ENCODE results near the gene POU3F1. TPM values are rescaled to one million over a fixed set of nuclear protein-coding genes. Genes with fewer than 3 reads are reported as not detected.
"Not testable (repeated sequence)": the region's sequence is repeated elsewhere in the genome, so short reads cannot be mapped to it uniquely, and the experiment has no call there.

Gene POU3F1
- total and polyA plus RNA-seq, 8 donors: 0.07 to 0.57 (median 0.08) TPM; not detected in 4

DNA sequence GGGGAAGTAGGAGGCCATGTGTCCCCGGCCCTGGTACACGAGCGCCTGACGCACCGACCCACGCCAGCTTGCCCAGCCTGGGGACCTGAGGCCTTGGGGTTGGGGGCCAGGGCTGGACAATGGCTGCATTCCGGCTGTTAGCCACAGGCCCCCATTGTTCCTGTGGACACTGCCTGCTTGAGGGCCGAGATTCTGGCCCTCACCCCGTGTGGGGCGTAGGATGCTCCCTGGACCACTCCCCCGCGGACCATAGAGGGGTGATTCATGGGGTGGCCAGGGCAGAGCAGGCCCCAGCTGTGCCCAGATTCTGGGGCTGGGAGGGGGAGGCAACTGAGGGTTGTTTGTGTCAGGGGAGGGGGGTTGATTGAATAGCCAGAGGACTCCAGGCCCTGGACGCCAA lies 11.7 kb downstream of the POU3F1 start:
- WGBS, 2 donors: 87 to 91% methylated on average over 13 of the region's 13 CpGs
- no peaks in the 10 kb centered on the region for H3K9me3 ChIP-seq
- no peaks in the 10 kb centered on the region for H3K36me3 ChIP-seq
- H3K4me3 ChIP-seq: no peak overlapping the region
- H3K27me3 ChIP-seq: no peaks in the 10 kb centered on the region
- ATAC-seq: no peak
- DNase-seq: no peak
- no peak for FAIRE-seq
- H3K27ac ChIP-seq: no peak overlapping the region
- TF ChIP-seq, protein P1, sequence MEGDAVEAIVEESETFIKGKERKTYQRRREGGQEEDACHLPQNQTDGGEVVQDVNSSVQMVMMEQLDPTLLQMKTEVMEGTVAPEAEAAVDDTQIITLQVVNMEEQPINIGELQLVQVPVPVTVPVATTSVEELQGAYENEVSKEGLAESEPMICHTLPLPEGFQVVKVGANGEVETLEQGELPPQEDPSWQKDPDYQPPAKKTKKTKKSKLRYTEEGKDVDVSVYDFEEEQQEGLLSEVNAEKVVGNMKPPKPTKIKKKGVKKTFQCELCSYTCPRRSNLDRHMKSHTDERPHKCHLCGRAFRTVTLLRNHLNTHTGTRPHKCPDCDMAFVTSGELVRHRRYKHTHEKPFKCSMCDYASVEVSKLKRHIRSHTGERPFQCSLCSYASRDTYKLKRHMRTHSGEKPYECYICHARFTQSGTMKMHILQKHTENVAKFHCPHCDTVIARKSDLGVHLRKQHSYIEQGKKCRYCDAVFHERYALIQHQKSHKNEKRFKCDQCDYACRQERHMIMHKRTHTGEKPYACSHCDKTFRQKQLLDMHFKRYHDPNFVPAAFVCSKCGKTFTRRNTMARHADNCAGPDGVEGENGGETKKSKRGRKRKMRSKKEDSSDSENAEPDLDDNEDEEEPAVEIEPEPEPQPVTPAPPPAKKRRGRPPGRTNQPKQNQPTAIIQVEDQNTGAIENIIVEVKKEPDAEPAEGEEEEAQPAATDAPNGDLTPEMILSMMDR (IDR thresholded peaks at IDR 0.05): no peak
- peaks cover 7 to 15% (median 13%) of the 10 kb centered on the region in 3 donors for H3K4me1 ChIP-seq
- intact Hi-C loops (cut with DNase I): loop anchor here in 1 of 3 donors (10.0 kb wide), 1 partner anchor 790 kb away; no protein-coding TSS in a partner anchor

DNA sequence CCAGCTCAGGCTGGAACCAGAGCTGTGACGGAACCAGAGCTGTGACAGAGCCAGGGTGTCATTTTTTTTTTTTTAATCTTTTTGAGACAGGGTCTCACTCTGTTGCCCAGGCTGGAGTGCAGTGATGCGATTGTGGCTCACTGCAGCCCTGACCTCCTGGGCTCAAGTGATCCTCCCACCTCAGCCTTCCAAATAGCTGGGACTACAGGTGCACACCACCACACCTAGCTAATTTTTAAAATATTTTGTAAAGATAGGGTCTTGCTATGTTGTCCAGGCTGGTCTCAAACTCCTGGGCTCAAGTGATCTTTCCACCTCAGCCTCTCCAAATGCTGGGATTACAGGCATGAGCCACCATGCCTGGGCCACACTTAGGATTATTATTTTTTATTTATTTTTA lies 13.6 kb downstream of the POU3F1 start:
- intact Hi-C loops (cut with DNase I): loop anchor here in 1 of 3 donors (10.0 kb wide), 1 partner anchor 792 kb away; no protein-coding TSS in a partner anchor

DNA sequence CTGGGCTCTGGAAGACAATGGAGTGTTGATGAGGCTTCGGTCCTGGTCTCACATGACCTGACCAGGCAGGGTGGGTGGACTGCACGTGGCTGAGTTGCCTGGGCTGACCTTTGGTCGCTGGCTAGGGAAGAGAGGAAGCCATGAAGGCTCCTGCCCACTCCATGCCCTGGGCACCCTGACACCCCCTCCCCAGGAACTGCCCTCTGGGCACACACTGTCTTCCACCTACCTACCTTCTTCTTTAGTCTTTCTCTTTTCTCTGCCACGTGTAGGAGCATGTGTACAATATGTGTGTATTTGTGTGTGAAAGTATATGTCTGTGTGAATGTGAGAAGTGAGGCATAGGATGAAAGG lies 15.1 kb downstream of the POU3F1 start:
- TF ChIP-seq, protein P1 (IDR thresholded peaks at IDR 0.05): no peak
- Histone ChIP-seq H3K27ac (no peak overlapping the region), H3K36me3 (no peaks in the 10 kb centered on the region), H3K27me3 (no peaks in the 10 kb centered on the region), H3K4me3 (no peak overlapping the region), H3K4me1 (peaks cover 14 to 22% (median 21%) of the 10 kb centered on the region in 3 donors), H3K9me3 (no peaks in the 10 kb centered on the region)
- FAIRE-seq (no peak), ATAC-seq (no peak), DNase-seq (peak in 1 of 6 donors; percentile 30)
- WGBS, 2 donors: 47 to 48% methylated on average over 4 of the region's 4 CpGs
- intact Hi-C loops (cut with DNase I): loop anchor here in 1 of 3 donors (10.0 kb wide), 1 partner anchor 793 kb away; no protein-coding TSS in a partner anchor

More for the DNA sequence above, 13.6 kb downstream of the POU3F1 start:
- DNase-seq, H3K4me3 ChIP-seq, ATAC-seq, H3K36me3 ChIP-seq, H3K27ac ChIP-seq, FAIRE-seq, H3K27me3 ChIP-seq, H3K9me3 ChIP-seq: not testable (repeated sequence)
- H3K4me1 ChIP-seq: peaks cover 14 to 22% (median 21%) of the 10 kb centered on the region in 3 donors
- 92 to 96% methylated on average over 2 of the region's 2 CpGs for WGBS, 2 donors

DNA sequence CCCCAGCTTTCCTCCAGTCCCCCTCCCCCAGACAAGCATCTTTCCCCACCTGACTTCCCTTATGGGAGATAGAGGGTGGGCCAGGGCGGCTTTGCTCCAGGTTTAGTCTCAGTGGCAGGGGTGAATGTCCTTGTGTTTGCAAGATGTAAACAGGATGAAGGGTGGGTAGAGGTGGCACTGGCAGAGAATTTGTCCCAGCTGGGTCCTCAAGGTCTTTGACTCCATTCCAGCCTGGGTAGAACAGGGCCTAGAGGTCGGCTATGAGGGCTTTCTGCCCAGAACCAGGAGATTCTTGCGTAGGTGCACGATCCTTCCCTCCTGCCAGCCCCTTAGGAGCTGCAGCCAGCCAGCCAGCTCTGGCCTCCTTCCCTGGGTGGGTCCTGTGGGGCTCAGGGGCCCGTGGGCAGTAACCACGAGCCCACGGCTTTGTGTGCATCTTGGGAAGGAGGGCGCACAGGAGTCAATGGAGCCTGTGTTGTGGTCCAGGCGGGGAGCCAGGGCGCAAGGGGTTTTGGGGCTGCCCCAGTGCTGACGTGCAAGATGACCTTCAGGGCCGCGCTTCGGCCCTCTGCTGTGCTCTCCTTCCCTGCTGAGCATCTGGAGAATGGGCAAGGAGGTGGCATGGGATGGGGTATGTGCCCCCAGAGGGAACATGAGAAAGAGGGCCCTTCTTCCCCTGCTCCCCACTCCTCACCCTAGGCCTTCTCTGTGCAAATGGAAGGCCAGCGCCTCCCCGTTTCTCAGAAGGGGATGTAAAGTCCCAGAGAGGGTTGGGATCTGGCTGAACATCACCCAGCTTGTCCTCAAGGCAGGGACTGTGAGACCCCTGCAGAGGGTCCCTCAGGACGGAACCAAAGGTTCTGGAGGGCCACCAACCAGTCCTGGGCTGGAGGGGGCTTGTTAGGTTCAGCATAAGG lies 15.7 kb downstream of the POU3F1 start:
- TF ChIP-seq, protein P1 (IDR thresholded peaks at IDR 0.05): no peak
- intact Hi-C loops (cut with DNase I): loop anchor here in 1 of 3 donors (10.0 kb wide), 1 partner anchor 794 kb away; no protein-coding TSS in a partner anchor
- Histone ChIP-seq H3K27me3 (no peaks in the 10 kb centered on the region), H3K36me3 (peaks cover 0 to 1% (median 0%) of the 10 kb centered on the region in 3 donors), H3K27ac (peak overlapping the region; percentile 37 to 67 (median 44)), H3K4me1 (peaks cover 14 to 22% (median 21%) of the 10 kb centered on the region in 3 donors), H3K4me3 (no peak overlapping the region), H3K9me3 (no peaks in the 10 kb centered on the region)
- FAIRE-seq (no peak), ATAC-seq (peak; percentile 68 to 83 (median 78)), DNase-seq (peak; percentile 58 to 84 (median 74))
- WGBS, 2 donors: 50 to 64% methylated on average over 17 of the region's 17 CpGs

DNA sequence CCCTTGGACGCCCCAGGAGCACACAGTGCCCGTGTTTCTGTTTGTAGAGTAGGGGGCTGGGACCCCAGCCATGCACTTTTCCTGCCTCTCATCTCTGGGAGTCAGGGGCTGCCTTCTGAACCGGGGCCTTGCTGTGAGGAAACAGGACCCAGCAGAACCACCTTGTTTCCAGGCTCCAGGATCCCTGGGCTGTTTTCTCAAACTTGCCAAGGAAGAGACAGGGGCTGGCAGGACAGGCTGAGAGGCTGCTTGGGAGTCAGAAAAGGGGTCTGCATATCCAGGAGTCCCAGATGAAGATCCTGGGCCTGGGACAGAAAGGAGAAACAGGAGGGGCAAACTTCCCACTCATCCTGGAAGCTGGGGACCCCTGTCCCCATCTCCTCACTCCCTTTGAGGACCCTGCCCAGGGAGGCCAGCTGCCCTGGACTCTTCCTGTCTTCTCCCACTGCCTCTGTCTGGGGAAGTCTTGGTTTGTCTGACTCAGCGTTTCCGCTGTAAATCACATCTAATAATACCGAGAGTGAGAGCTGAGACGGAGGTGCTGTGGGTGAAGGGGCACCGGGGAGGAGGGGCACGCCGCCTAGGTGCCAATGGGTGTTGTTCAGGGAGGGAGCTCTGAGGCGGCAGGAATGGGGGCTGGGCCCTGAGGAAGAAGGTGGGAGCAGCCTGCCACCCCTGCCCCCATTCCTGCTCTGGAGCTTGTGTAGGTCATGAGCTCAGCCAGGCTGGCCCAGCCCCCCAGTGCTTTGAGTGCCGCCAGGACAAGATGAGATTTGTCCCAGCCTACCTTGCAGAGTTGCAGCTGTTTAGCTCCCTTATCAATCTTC lies 16.7 kb downstream of the POU3F1 start:
- peaks cover 14 to 22% (median 21%) of the 10 kb centered on the region in 3 donors for H3K4me1 ChIP-seq
- intact Hi-C loops (cut with DNase I): loop anchor here in 2 of 3 donors (5.0 to 10.0 kb wide), 3 partner anchors 557 to 802 kb away; no protein-coding TSS in a partner anchor
- no peaks in the 10 kb centered on the region for H3K9me3 ChIP-seq
- peak overlapping the region; percentile 37 to 67 (median 44) for H3K27ac ChIP-seq
- H3K4me3 ChIP-seq: peak overlapping the region in 1 of 4 donors; percentile 10
- WGBS, 2 donors: 14 to 15% methylated on average over 12 of the region's 12 CpGs
- TF ChIP-seq, protein P1 (IDR thresholded peaks at IDR 0.05): no peak
- no peaks in the 10 kb centered on the region for H3K27me3 ChIP-seq
- H3K36me3 ChIP-seq: peaks cover 0 to 11% (median 7%) of the 10 kb centered on the region in 3 donors
- DNase-seq (peak; percentile 59 to 88 (median 70)), FAIRE-seq (no peak), ATAC-seq (peak; percentile 66 to 78 (median 73))
